ENCODE measurements around the gene FANCM. TPM values are rescaled to one million over a fixed set of nuclear protein-coding genes. Genes with fewer than 3 reads are reported as not detected.

Gene FANCM
- total and polyA plus RNA-seq, 2 donors (not counting 3 experiments of a cell fraction or from before 2014, with no cell fraction given): 2.2 to 13.7 TPM

DNA sequence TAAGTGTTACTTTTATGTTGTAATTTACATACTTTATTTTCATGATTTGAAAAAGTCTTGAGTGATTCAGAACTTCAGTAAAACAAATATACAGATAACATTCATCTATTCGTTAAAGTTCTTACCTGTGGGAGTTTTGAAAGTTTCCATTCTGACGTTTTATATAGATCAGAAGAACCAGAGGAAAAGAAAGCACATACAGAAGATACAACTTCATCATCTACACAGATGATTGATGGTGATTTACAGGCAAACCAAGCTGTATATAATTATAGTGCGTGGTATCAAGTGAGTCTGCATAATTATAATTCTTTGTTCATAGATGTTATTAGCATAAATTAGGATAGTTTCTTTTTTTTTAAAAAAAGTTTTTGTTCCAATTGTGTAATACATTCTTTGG, 21.4 kb upstream of the FANCM start:
- H3K9me1 ChIP-seq (replicated peaks; ENCODE audit: control insufficient read depth, extremely low read depth, insufficient read depth, low read length): no peaks in the 10 kb centered on the region
- H3K36me3 ChIP-seq (ENCODE audit: control insufficient read depth in 2 of 2, extremely low read depth in 1 of 2, insufficient read depth in 2 of 2, low read length in 2 of 2): peaks cover 4 to 48% of the 10 kb centered on the region in 2 experiments
- FAIRE-seq: no peak
- H3K9ac ChIP-seq (replicated peaks; ENCODE audit: extremely low read depth, insufficient read depth, low read length): no peak overlapping the region
- no peak overlapping the region for H3K4me2 ChIP-seq (ENCODE audit: insufficient read depth, low read length)
- intact Hi-C loops (cut with micrococcal nuclease) (no loop called here), dilution Hi-C loops (cut with MboI; ENCODE audit: extremely low pct_ligation_motif_present, low sequenced_read_pairs) (no loop called here)
- H3K79me2 ChIP-seq (ENCODE audit: control insufficient read depth, insufficient read depth, low read length): peaks cover 8% of the 10 kb centered on the region
- ChIA-PET CTCF (interaction anchor here (1.1 to 3.3 kb wide), 4 partner anchors 14 to 201 kb away, joined by 3 to 15 read pairs (median 6); partner anchors contain the start of gene FKBP3), POLR2A (interaction anchor here (2.0 kb wide), 1 partner anchor 20 kb away, joined by 4 read pairs; the partner anchor contains the start of gene FKBP3)
- H3K4me1 ChIP-seq (ENCODE audit: control insufficient read depth, extremely low read depth, insufficient read depth, low read length): peaks cover 14% of the 10 kb centered on the region
- H3K27ac ChIP-seq (ENCODE audit: insufficient read depth, low read depth, low read length): no peak overlapping the region
- DNase-seq (ENCODE audit: low read depth, low spot score): no peak
- no peak overlapping the region for H2AFZ ChIP-seq (ENCODE audit: low read depth, low read length)
- no peaks in the 10 kb centered on the region for H3K9me3 ChIP-seq (replicated peaks; ENCODE audit: control insufficient read depth, insufficient read depth, low read length)
- BruUV-seq (replicated peaks): no TSS peak
- H3K4me3 ChIP-seq (replicated peaks in 1 of 3; ENCODE audit: insufficient read depth in 1 of 3, low read depth in 1 of 3, low read length in 3 of 3): no peak overlapping the region
- TF ChIP-seq POLR2A (IDR thresholded peaks at IDR 0.05; ENCODE audit: low read depth, low read length): no peak
- TF ChIP-seq POLR2AphosphoS5 (IDR thresholded peaks at IDR 0.05; ENCODE audit: insufficient read depth, low read depth, low read length): no peak
- TF ChIP-seq GATA2 (IDR thresholded peaks at IDR 0.05; ENCODE audit: insufficient read depth, insufficient read length, low read depth, low read length): no peak
- no peak for TF ChIP-seq JUN (IDR thresholded peaks at IDR 0.05; ENCODE audit: borderline replicate concordance, insufficient read depth, insufficient read length, low read depth)
- TF ChIP-seq MYC (IDR thresholded peaks at IDR 0.05; ENCODE audit: low read depth, low read length): no peak
- TF ChIP-seq, protein P1, sequence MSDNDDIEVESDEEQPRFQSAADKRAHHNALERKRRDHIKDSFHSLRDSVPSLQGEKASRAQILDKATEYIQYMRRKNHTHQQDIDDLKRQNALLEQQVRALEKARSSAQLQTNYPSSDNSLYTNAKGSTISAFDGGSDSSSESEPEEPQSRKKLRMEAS (IDR thresholded peaks at IDR 0.05; ENCODE audit: insufficient read depth, insufficient read length): no peak
- TF ChIP-seq, protein P2, sequence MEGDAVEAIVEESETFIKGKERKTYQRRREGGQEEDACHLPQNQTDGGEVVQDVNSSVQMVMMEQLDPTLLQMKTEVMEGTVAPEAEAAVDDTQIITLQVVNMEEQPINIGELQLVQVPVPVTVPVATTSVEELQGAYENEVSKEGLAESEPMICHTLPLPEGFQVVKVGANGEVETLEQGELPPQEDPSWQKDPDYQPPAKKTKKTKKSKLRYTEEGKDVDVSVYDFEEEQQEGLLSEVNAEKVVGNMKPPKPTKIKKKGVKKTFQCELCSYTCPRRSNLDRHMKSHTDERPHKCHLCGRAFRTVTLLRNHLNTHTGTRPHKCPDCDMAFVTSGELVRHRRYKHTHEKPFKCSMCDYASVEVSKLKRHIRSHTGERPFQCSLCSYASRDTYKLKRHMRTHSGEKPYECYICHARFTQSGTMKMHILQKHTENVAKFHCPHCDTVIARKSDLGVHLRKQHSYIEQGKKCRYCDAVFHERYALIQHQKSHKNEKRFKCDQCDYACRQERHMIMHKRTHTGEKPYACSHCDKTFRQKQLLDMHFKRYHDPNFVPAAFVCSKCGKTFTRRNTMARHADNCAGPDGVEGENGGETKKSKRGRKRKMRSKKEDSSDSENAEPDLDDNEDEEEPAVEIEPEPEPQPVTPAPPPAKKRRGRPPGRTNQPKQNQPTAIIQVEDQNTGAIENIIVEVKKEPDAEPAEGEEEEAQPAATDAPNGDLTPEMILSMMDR (IDR thresholded peaks at IDR 0.05; ENCODE audit: extremely low read depth in 1 of 2, insufficient read depth in 1 of 2, low read depth in 1 of 2, low read length in 2 of 2): no peak
- TF ChIP-seq FOS (IDR thresholded peaks at IDR 0.05; ENCODE audit: borderline replicate concordance, insufficient read depth, low read length): no peak
- no peak for TF ChIP-seq EZH2 (IDR thresholded peaks at IDR 0.05; ENCODE audit: borderline replicate concordance, low read depth, low read length, severe bottlenecking)
- no peaks in the 10 kb centered on the region for H3K27me3 ChIP-seq (ENCODE audit: control insufficient read depth in 2 of 2, insufficient read depth in 2 of 2, low read length in 2 of 2)
- H4K20me1 ChIP-seq (replicated peaks; ENCODE audit: control insufficient read depth, extremely low read depth, insufficient read depth, low read length): no peaks in the 10 kb centered on the region
